Prostate gland (tissue), 2 donors: Measurements from ENCODE around the gene GRID1. TPM values are rescaled to one million over a fixed set of nuclear protein-coding genes. Genes with fewer than 3 reads are reported as not detected.

ENCODE experiments used
- DNase-seq: peaks from one replicate; pipeline ENCODE4 v3.0.0-alpha.2; 2019; ENCODE audit warnings: low spot score
- H3K27ac ChIP-seq, 2 donors: fragments of 200-600 bp; sonication (generic); 2 replicates each; pipeline ENCODE4 v1.5.1; 2017 to 2019
- H3K27me3 ChIP-seq: fragments of 200-600 bp; sonication (generic); replicated peaks from 2 replicates; pipeline ENCODE4 v1.5.1; 2019; ENCODE audit not compliant: insufficient read depth
- H3K36me3 ChIP-seq, 2 donors: fragments of 200-600 bp; sonication (generic); 1 replicate in 1 of 2; 2 replicates in 1 of 2; pipeline versions ENCODE4 v1.5.1 to v1.8.1; 2017 to 2019
- H3K4me1 ChIP-seq: fragments of 200-600 bp; sonication (generic); replicated peaks from 2 replicates; pipeline ENCODE4 v1.5.1; 2019
- H3K4me3 ChIP-seq, 2 donors: fragments of 200-600 bp; sonication (generic); 2 replicates each; pipeline ENCODE4 v1.5.1; 2017 to 2019
- H3K9me3 ChIP-seq: fragments of 200-600 bp; sonication (generic); 2 replicates; pipeline ENCODE4 v1.5.1; 2017
- CTCF ChIP-seq, 4 experiments: fragments of 200-600 bp in 2 of 4; fragments of 450-650 bp in 2 of 4; sonication (generic) in 2 of 4; IDR thresholded peaks; 1 replicate in 3 of 4; 2 replicates in 1 of 4; pipeline ENCODE4 v1.5.1; 2016 to 2019; ENCODE audit warnings: antibody characterized with exemption in 4 of 4, mild to moderate bottlenecking in 2 of 4, moderate library complexity in 2 of 4
- POLR2A ChIP-seq: fragments of 450-650 bp; IDR thresholded peaks from one replicate; pipeline ENCODE4 v1.6.1; 2016; ENCODE audit warnings: antibody characterized with exemption, mild to moderate bottlenecking
- POLR2AphosphoS5 ChIP-seq: sonication (generic); formaldehyde crosslinking; IDR thresholded peaks from one replicate; pipeline ENCODE4 v1.6.1; 2017; ENCODE audit warnings: antibody characterized with exemption
- WGBS: methylation state at CpG from one replicate; pipeline ENCODE4 v1.1.5; 2018; 5-methylcytosine and 5-hydroxymethylcytosine counted together
- intact Hi-C: fragments of 100-400 bp; cut with DNase I; formaldehyde crosslinking; loops from one replicate; pipeline ENCODE4 v1.14.2; 2022
- total RNA-seq, 2 donors: library from RNA; depleted of rRNA; stranded (reverse); fragments of >200 nt; gene quantifications; one replicate each; pipeline ENCODE4 v1.1.0, GENCODE V29; 2016

The GRID1 gene
- total RNA-seq, 2 donors from 2014 or later: 1.0 to 10.0 TPM

GRCh38 chr10:85764108-85764507 lies 602.5 kb downstream of the GRID1 start:
- no peak overlapping the region for H3K4me3 ChIP-seq
- no peak for DNase-seq
- no peaks in the 10 kb centered on the region for H3K27me3 ChIP-seq
- H3K4me1 ChIP-seq: no peaks in the 10 kb centered on the region
- no peaks in the 10 kb centered on the region for H3K9me3 ChIP-seq
- intact Hi-C loops: no loop called here
- TF ChIP-seq POLR2A (no peak), POLR2AphosphoS5 (no peak), CTCF (IDR thresholded peaks at IDR 0.05) (no peak)
- H3K27ac ChIP-seq: no peak overlapping the region
- no peaks in the 10 kb centered on the region for H3K36me3 ChIP-seq
- 75% methylated on average over 2 of the region's 2 CpGs for WGBS

- Histone ChIP-seq H3K9me3 (no peaks in the 10 kb centered on the region), H3K4me3 (no peak overlapping the region), H3K27me3 (no peaks in the 10 kb centered on the region), H3K36me3 (no peaks in the 10 kb centered on the region), H3K4me1 (no peaks in the 10 kb centered on the region), H3K27ac (no peak overlapping the region)
- no peak for TF ChIP-seq CTCF (IDR thresholded peaks at IDR 0.05)
- no peak for TF ChIP-seq POLR2AphosphoS5
- no peak for TF ChIP-seq POLR2A
- no peak for DNase-seq
- 94% methylated on average over 3 of the region's 3 CpGs for WGBS
- intact Hi-C loops: no loop called here
Measured at GRCh38 chr10:85761906-85762445, 604.6 kb downstream of the GRID1 start.

GRCh38 chr10:85741626-85742300 lies 624.8 kb downstream of the GRID1 start:
- H3K4me3 ChIP-seq: no peak overlapping the region

GRCh38 chr10:85735997-85736396 lies 630.6 kb downstream of the GRID1 start:
- intact Hi-C loops: no loop called here
- no peaks in the 10 kb centered on the region for H3K9me3 ChIP-seq
- no peaks in the 10 kb centered on the region for H3K36me3 ChIP-seq
- no peak overlapping the region for H3K27ac ChIP-seq
- TF ChIP-seq POLR2A: no peak
- no peak for TF ChIP-seq CTCF (IDR thresholded peaks at IDR 0.05)
- no peak for TF ChIP-seq POLR2AphosphoS5
- H3K4me1 ChIP-seq: no peaks in the 10 kb centered on the region
- H3K4me3 ChIP-seq: no peak overlapping the region
- 83% methylated on average over 1 of the region's 1 CpG for WGBS
- no peak for DNase-seq
- H3K27me3 ChIP-seq: no peaks in the 10 kb centered on the region

More at GRCh38 chr10:85741626-85742300, 624.8 kb downstream of the GRID1 start:
- H3K27me3 ChIP-seq: no peaks in the 10 kb centered on the region
- TF ChIP-seq POLR2A: no peak
- no peak for TF ChIP-seq POLR2AphosphoS5
- no peak for TF ChIP-seq CTCF (IDR thresholded peaks at IDR 0.05)
- 65% methylated on average over 5 of the region's 5 CpGs for WGBS
- no peak for DNase-seq
- no peaks in the 10 kb centered on the region for H3K36me3 ChIP-seq
- H3K4me1 ChIP-seq: no peaks in the 10 kb centered on the region
- H3K27ac ChIP-seq: no peak overlapping the region
- intact Hi-C loops: no loop called here
- H3K9me3 ChIP-seq: no peaks in the 10 kb centered on the region

GRCh38 chr10:85734791-85735190 lies 631.8 kb downstream of the GRID1 start:
- intact Hi-C loops: no loop called here
- no peak for DNase-seq
- Histone ChIP-seq H3K9me3 (no peaks in the 10 kb centered on the region), H3K4me3 (no peak overlapping the region), H3K27ac (no peak overlapping the region), H3K27me3 (no peaks in the 10 kb centered on the region), H3K36me3 (no peaks in the 10 kb centered on the region), H3K4me1 (no peaks in the 10 kb centered on the region)
- 72% methylated on average over 7 of the region's 7 CpGs for WGBS
- TF ChIP-seq CTCF (IDR thresholded peaks at IDR 0.05) (no peak), POLR2AphosphoS5 (no peak), POLR2A (no peak)
